ENCODE results near the gene EHD4.

GRCh38 chr15:41880156-41880877, 92.0 kb downstream of the EHD4 start:
- no peak for TF ChIP-seq POLR2A (IDR thresholded peaks at IDR 0.05)
- no peak for TF ChIP-seq CTCF (IDR thresholded peaks at IDR 0.05)
